GM12878 (cell line): ENCODE results near the gene TVP23C. TPM values are rescaled to one million over a fixed set of nuclear protein-coding genes. Genes with fewer than 3 reads are reported as not detected.
A peak's percentile ranks its signal among the peaks of the same experiment; 100 is the strongest.
"Not testable (repeated sequence)": the region's sequence is repeated elsewhere in the genome, so short reads cannot be mapped to it uniquely, and the experiment has no call there.

Experiments used
- ATAC-seq: fragments of 200-7000 bp; cut with Tn5 transposase; 3 replicates; pipeline ENCODE4 v1.9.1; 2020; ENCODE audit warnings: mild to moderate bottlenecking, moderate library complexity
- BruUV-seq: library from RNA; stranded (reverse); fragments of 400-500 nt; replicated peaks from 2 replicates; lab custom pipeline; 2021; lab: Mats Ljungman, UMichigan
- CTCF ChIA-PET: fragments of 300-600 bp; sonication (Branson Sonifier 250); formaldehyde crosslinking; extraction: SDS; loops from one replicate; lab custom pipeline; 2021; ENCODE audit warnings: inconsistent platforms; lab: Yijun Ruan, JAX
- POLR2A ChIA-PET: fragments of 350-600 bp; formaldehyde crosslinking; extraction: SDS; loops from one replicate; lab custom pipeline; 2021; ENCODE audit warnings: inconsistent platforms; lab: Charles Lee
- RAD21 ChIA-PET: fragments of 300-600 bp; sonication (Branson Sonifier 250); formaldehyde crosslinking; loops from one replicate; lab custom pipeline; 2023; ENCODE audit warnings: antibody characterized with exemption; ENCODE audit not compliant: unreplicated experiment; lab: Charles Lee
- SMC1A ChIA-PET: fragments of 300-600 bp; sonication (Branson Sonifier 250); formaldehyde crosslinking; loops from one replicate; lab custom pipeline; 2023; ENCODE audit not compliant: unreplicated experiment, uncharacterized antibody; lab: Charles Lee
- DNase-seq: peaks from one replicate; pipeline ENCODE4 v3.0.0-alpha.2; 2011; ENCODE audit warnings: low read depth, low spot score
- FAIRE-seq: peaks from 3 replicates; lab custom pipeline; 2011; peaks lifted over from hg19 to GRCh38; lab: Jason Lieb, UNC
- H2AFZ ChIP-seq: 2 replicates; pipeline ENCODE4 v1.6.0; 2011; ENCODE audit warnings: low read depth, low read length, control low read depth; ENCODE audit not compliant: control insufficient read depth
- H3K27ac ChIP-seq: 2 replicates; pipeline ENCODE4 v1.5.1; 2011; ENCODE audit warnings: control low read depth; ENCODE audit not compliant: control insufficient read depth, insufficient read depth
- H3K27me3 ChIP-seq, 2 experiments: replicated peaks in 1 of 2; 2 replicates each; pipeline versions ENCODE4 v1.6.0 to v1.6.1; 2011; ENCODE audit warnings: low read length in 1 of 2; ENCODE audit not compliant: control insufficient read depth in 2 of 2, insufficient read depth in 2 of 2
- H3K36me3 ChIP-seq, 2 experiments: 2 replicates each; pipeline ENCODE4 v1.5.1; 2011; ENCODE audit warnings: low read length in 1 of 2; ENCODE audit not compliant: control insufficient read depth in 2 of 2, insufficient read depth in 2 of 2
- H3K4me1 ChIP-seq: 2 replicates; pipeline ENCODE4 v1.6.1; 2011; ENCODE audit warnings: mild to moderate bottlenecking, low read length, moderate library complexity, mixed read lengths; ENCODE audit not compliant: control insufficient read depth, insufficient read depth
- H3K4me2 ChIP-seq: 2 replicates; pipeline ENCODE4 v1.6.0; 2011; ENCODE audit warnings: control low read depth; ENCODE audit not compliant: control insufficient read depth, insufficient read depth
- H3K4me3 ChIP-seq: fragments of 200-600 bp; sonication (generic); 2 replicates; pipeline ENCODE4 v1.5.1; 2016
- H3K79me2 ChIP-seq: 2 replicates; pipeline ENCODE4 v1.6.0; 2011; ENCODE audit warnings: low read length; ENCODE audit not compliant: control insufficient read depth, insufficient read depth
- H3K9ac ChIP-seq: 2 replicates; pipeline ENCODE4 v1.8.0; 2011; ENCODE audit warnings: low read length, control low read depth, mixed read lengths; ENCODE audit not compliant: control insufficient read depth, insufficient read depth
- H3K9me3 ChIP-seq: replicated peaks from 3 replicates; pipeline ENCODE4 v1.5.1; 2011; ENCODE audit warnings: mild to moderate bottlenecking, low read length; ENCODE audit not compliant: control insufficient read depth, insufficient read depth
- H4K20me1 ChIP-seq: 2 replicates; pipeline ENCODE4 v1.6.0; 2011; ENCODE audit not compliant: control insufficient read depth, insufficient read depth
- RAD21 ChIP-seq: IDR thresholded peaks from 2 replicates; pipeline ENCODE4 v1.6.1; 2011; ENCODE audit warnings: mild to moderate bottlenecking, low read depth, low read length, moderate library complexity; ENCODE audit not compliant: insufficient read depth
- WGBS: methylation state at CpG from one replicate; pipeline ENCODE4 v1.1.6; 2016; ENCODE audit warnings: low lambda C conversion rate; ENCODE audit not compliant: insufficient replicate concordance, insufficient coverage; ENCODE audit errors: missing lambda C conversion rate; 5-methylcytosine and 5-hydroxymethylcytosine counted together
- in situ Hi-C: fragments of 300-500 bp; cut with MboI; formaldehyde crosslinking; loops from 9 replicates; pipeline ENCODE4 v1.14.3; 2018; ENCODE audit warnings: mixed read lengths
- intact Hi-C: fragments of 100-400 bp; cut with micrococcal nuclease; formaldehyde crosslinking; loops from one replicate; pipeline ENCODE4 v1.14.2; 2022; ENCODE audit not compliant: unreplicated experiment
- polyA plus RNA-seq, 11 experiments: library from polyadenylated mRNA; depleted of rRNA in 4 of 11; unstranded in 6 of 11; stranded (reverse) in 5 of 11; fragments of >200 nt; fragmentation: Nextera tagmentation in 4 of 11; fragmentation: Illumina TruSeq in 1 of 11; extraction: Ambion mirVana in 4 of 11; extraction: Trizol in 1 of 11; gene quantifications; 1 replicate in 1 of 11; 2 replicates in 10 of 11; pipeline versions ENCODE4 v1.2.1 to v1.2.3, GENCODE V29; 2011 to 2016; ENCODE audit warnings: inconsistent platforms in 2 of 11, missing spikeins in 2 of 11, low read depth in 1 of 11
- total RNA-seq, 4 experiments: library from RNA; depleted of rRNA in 3 of 4; stranded (reverse); fragments of >200 nt in 3 of 4; fragmentation: Illumina TruSeq in 1 of 4; extraction: Trizol in 1 of 4; gene quantifications; 2 replicates each; pipeline versions ENCODE4 v1.2.1 to v1.2.3, GENCODE V29; 2013 to 2021
- TF ChIP-seq, protein P1 (sequence below), 3 experiments: IDR thresholded peaks in 2 of 3; conservative IDR thresholded peaks in 1 of 3; 2 replicates each; pipeline ENCODE4 v1.5.1; 2011; ENCODE audit warnings: low read depth in 3 of 3, low read length in 3 of 3, mild to moderate bottlenecking in 3 of 3, control low read depth in 2 of 3, moderate library complexity in 2 of 3, inconsistent platforms in 1 of 3, mixed read lengths in 1 of 3; ENCODE audit not compliant: control insufficient read depth in 2 of 3, insufficient read depth in 1 of 3; ENCODE audit errors: extremely low read depth in 1 of 3

TVP23C gene
- total and polyA plus RNA-seq, 10 of the 15 experiments (the other 5 are each of a cell fraction or from before 2014, with no cell fraction given): 0.42 to 5.0 (median 2.7) TPM

DNA sequence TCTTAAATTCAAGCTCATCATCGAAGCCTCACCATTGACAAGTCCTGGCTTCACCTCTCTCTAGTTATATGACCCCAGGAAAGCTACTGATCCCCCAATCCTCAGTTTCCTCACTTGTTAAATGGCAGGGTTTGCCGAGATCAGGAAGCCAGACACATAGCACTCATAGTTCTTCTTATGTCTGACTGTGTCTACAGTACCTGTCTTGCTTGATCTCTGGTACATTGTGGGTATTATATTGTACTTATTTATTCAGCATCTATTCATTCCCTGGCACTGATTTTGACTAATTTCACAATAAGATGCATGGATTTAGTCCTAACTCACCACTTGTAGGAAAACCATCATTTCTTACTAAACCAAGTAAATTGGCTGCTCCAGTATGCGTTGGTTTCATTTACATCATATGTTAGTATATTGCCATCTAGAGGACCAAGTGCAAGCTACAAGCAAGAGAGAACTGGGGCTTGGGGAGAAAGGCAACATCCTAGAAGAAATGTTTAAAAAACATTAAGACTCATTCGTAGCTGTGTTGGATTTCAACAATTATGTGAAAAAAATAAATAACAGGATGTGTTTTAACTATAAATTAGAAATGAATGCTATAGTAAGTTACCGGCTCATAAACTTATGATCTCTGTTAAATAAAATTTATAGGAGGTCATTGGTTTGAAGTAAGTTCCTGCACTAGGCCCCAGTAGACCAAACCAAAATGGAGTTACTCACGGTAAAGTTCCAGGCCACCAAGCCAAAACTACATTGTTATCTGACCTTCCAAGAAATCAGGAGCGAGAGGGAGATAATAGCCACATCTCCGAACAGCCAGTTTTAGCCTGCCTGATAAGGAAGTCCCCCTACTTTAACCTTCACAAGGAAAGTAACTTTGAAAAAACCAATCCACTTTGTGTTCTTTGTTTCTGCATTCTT lies 36.7 kb downstream of the TVP23C start:
- in situ Hi-C loops, RAD21 ChIA-PET, H3K27me3 ChIP-seq, DNase-seq, H3K4me1 ChIP-seq, H3K36me3 ChIP-seq, POLR2A ChIA-PET, BruUV-seq, intact Hi-C loops, H3K27ac ChIP-seq, H3K4me3 ChIP-seq, H3K79me2 ChIP-seq, H3K9ac ChIP-seq, H3K9me3 ChIP-seq, H4K20me1 ChIP-seq, H2AFZ ChIP-seq, H3K4me2 ChIP-seq: not testable (repeated sequence)
- SMC1A ChIA-PET: interaction anchor here (0.8 kb wide), 1 partner anchor 8 kb away, joined by 3 read pairs; no protein-coding TSS in a partner anchor
- CTCF ChIA-PET: interaction anchor here (1.2 kb wide), 1 partner anchor 269 kb away, joined by 3 read pairs; no protein-coding TSS in a partner anchor
- ATAC-seq (peak; percentile 66), FAIRE-seq (peak; percentile 84)
- 25% methylated on average over 8 of the region's 8 CpGs for WGBS
- TF ChIP-seq, protein P1, sequence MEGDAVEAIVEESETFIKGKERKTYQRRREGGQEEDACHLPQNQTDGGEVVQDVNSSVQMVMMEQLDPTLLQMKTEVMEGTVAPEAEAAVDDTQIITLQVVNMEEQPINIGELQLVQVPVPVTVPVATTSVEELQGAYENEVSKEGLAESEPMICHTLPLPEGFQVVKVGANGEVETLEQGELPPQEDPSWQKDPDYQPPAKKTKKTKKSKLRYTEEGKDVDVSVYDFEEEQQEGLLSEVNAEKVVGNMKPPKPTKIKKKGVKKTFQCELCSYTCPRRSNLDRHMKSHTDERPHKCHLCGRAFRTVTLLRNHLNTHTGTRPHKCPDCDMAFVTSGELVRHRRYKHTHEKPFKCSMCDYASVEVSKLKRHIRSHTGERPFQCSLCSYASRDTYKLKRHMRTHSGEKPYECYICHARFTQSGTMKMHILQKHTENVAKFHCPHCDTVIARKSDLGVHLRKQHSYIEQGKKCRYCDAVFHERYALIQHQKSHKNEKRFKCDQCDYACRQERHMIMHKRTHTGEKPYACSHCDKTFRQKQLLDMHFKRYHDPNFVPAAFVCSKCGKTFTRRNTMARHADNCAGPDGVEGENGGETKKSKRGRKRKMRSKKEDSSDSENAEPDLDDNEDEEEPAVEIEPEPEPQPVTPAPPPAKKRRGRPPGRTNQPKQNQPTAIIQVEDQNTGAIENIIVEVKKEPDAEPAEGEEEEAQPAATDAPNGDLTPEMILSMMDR (IDR thresholded peaks at IDR 0.05 in 2 of 3, conservative IDR thresholded peaks at IDR 0.05 in 1 of 3; ENCODE audit: control insufficient read depth in 2 of 3, extremely low read depth in 1 of 3, insufficient read depth in 1 of 3, low read depth in 3 of 3, low read length in 3 of 3): peak; percentile 26 to 33 (median 28); a peak in 3 of 6 replicates
- TF ChIP-seq RAD21: peak; percentile 28; the same call in 1 of the 2 replicates

DNA sequence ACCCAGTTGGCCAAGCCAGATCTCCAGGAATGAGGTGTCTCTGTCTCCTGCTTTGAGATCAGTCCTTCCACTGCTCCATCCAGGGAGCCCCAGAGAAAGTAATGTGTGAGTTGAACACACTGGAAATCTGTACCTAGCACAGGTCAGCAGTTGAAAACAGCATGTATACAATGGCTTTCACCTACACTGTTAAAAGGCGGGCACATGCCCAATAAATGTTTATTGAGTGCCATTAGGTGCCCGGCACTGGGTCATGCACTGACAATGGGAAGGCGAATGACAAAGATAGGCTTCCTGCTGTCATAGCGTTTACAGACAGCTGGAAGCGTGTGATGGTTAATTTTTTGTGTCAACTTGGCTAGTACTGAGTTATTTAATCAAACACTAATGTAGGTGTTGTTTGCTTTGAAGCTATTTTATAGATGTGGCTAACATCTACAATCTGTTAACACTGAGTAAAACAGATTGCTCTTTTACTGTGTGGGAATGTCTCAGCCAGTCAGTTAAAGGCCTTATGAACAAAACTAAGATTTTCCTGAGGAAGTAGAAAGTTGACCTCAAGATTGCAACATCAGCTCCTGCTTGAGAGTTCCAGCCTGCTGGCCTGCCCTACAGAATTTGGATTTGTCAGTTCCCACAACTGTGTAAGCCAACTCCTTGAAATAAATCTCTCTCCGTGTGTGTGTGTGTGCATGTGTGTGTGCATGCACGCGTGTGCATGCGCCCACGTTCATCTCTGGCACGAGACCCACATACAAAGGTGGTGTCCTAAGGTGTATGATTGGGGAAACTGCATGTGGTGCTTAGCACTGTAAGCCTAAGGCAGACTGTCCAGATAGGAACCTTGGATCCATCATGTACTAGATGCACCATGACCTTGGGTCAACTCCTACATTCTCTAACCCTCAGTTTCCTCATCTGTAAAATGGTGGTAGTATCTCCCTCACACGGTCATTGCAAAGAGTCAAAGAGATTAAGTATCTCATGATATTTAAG lies 38.0 kb downstream of the TVP23C start:
- POLR2A ChIA-PET, H3K27ac ChIP-seq, in situ Hi-C loops, intact Hi-C loops, H3K9ac ChIP-seq, DNase-seq, H3K79me2 ChIP-seq, H4K20me1 ChIP-seq, BruUV-seq, H3K4me2 ChIP-seq, H3K4me1 ChIP-seq, H3K4me3 ChIP-seq, RAD21 ChIA-PET, H3K36me3 ChIP-seq, H2AFZ ChIP-seq, FAIRE-seq, H3K9me3 ChIP-seq, H3K27me3 ChIP-seq, ATAC-seq, SMC1A ChIA-PET: not testable (repeated sequence)
- CTCF ChIA-PET: interaction anchor here (1.2 kb wide), 1 partner anchor 267 kb away, joined by 3 read pairs; no protein-coding TSS in a partner anchor
- WGBS: 59% methylated on average over 9 of the region's 12 CpGs
